Forelimb muscle (tissue), 1 donor: ENCODE measurements around the gene TRIM58. TPM values are rescaled to one million over a fixed set of nuclear protein-coding genes. Genes with fewer than 3 reads are reported as not detected.

ENCODE experiments used
- DNase-seq: peaks from one replicate; pipeline ENCODE4 v3.0.0-alpha.2; 2013; ENCODE audit warnings: low read depth
- polyA plus RNA-seq: library from polyadenylated mRNA; unstranded; fragments of 120-200 nt; gene quantifications from one replicate; pipeline ENCODE4 v1.2.1, GENCODE V29; 2013; ENCODE audit not compliant: insufficient read length

The TRIM58 gene, protein sequence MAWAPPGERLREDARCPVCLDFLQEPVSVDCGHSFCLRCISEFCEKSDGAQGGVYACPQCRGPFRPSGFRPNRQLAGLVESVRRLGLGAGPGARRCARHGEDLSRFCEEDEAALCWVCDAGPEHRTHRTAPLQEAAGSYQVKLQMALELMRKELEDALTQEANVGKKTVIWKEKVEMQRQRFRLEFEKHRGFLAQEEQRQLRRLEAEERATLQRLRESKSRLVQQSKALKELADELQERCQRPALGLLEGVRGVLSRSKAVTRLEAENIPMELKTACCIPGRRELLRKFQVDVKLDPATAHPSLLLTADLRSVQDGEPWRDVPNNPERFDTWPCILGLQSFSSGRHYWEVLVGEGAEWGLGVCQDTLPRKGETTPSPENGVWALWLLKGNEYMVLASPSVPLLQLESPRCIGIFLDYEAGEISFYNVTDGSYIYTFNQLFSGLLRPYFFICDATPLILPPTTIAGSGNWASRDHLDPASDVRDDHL
- polyA plus RNA-seq = 3.1 TPM

DNA sequence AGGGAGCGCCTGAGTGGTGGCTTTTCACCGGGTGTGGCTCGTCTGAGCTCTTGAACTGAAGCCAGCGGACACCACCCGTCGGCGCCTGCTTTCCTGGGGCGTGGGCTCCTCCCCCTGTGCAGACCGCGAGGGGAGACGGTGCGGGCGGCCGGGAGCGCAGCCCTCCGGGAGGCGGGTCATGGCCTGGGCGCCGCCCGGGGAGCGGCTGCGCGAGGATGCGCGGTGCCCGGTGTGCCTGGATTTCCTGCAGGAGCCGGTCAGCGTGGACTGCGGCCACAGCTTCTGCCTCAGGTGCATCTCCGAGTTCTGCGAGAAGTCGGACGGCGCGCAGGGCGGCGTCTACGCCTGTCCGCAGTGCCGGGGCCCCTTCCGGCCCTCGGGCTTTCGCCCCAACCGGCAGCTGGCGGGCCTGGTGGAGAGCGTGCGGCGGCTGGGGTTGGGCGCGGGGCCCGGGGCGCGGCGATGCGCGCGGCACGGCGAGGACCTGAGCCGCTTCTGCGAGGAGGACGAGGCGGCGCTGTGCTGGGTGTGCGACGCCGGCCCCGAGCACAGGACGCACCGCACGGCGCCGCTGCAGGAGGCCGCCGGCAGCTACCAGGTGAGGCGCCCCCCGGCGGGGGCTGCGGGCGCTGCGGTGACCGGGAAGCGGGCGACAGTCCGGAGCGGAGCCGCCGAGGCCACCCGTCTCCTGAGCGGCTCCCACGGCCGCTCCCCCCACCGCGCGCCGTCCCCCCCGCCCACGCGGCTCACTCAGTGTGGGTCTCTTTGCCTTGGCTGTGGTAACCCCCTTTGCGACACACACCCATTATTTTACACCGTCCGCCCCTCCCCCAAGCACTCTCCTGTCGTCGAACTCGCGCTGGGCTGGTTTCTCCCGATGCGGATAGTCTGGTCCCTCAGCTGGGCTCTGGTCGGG, at the start of gene TRIM58:
Gene TRIM58 (plus strand): TSS at position 119 of the 916 bp plus-strand sequence. CDS start 60 bp downstream, at position 179.
- no peak for DNase-seq

DNA sequence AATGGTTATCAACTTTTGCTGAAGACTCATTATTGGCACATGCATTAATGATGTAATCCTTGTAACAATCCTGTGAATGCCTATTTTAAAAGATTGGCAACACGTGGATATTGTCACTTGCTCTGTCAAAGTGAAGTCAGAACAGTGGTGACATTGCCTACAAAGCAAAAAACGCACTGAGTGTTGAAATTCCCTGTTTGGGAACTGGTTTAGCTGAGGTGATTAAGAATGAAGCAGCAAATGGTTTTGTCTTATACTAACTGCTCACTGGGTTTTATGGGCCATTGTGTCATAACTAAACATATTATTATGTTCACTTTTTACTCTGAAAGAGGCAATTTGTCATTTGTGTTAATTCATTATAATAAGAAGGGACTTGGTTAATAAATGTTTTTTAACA, 44.4 kb upstream of the TRIM58 start:
- DNase-seq = no peak

DNA sequence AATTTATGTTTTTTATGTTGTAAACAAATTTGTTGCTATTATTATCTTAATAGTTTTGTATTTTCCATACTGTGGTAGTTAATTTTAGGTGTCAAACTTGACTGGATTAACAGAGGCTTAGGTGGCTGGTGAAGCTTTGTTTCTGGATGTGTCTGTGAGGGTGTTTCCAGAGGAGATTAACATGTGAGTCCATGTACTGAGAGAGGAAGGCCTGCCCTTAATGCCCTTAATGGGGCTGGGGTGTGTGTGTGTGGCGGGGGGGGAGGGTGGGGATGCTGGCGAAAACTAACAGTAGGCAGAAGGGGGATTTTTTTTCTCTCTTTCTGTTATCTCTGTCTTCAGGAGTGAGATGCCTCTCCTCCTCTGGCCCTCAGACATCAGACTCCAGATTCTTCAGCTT, 34.9 kb upstream of the TRIM58 start:
- DNase-seq = no peak

DNA sequence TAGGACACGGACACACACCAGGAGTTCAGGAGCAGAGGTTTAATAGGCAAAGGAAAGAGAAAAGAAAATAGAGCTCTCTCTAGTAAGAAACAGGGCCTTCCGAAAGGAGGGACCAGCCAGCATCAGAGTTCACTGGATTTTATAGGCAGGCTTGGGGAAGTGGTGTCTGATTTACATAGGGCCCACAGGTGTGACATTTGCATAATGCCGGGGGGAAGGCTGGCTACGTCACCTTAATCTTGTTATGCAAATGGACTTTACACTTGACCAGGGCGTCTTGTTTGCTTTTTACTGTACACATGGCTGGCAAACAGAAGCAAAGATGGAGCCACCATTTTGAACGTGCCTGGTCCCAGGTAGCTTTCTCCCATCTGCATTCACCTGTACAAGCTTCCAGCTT, 33.0 kb upstream of the TRIM58 start, which contains the start of gene OR14A16:
Gene OR14A16 (minus strand): TSS at position 97 of the 400 bp plus-strand sequence. CDS start 8,390 bp downstream, outside the sequence.
- no peak for DNase-seq

DNA sequence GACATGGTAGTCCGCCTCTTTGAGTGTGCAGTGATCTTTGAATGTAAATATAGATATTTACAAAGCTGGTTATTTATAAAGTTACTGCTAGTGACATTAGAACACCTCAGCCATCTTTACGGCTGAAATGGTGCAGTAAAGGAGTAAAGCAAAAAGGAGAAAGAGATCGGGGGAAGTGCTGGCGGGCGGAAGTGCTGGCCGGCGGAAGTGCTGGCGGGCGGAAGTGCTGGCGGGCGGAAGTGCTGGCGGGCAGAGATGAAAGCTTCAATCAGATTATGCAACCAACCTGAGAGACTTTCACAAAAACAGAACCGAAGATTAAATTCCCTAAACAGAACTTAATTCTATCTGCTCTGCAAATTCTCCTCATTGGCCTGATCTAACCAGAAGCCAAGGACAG, 31.6 kb upstream of the TRIM58 start:
- DNase-seq = no peak

DNA sequence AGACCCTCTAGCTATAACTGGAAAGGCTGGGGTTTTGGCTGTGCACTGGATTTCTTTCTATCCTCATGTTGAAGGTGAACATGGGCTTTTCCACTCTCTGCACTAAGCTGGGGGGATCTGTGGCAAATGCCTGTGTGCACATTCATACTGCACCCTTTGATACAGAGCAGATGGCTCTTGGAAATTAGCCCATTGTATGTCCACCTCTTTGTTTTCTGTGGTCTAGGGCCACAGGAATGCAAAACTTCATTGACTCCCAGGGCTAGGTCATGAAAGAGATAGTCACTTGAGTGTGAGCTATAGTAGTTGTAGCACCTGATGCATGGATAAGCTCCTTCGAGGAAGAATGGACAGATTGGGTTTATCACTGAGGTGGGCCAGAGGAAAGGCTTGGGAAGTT, 27.3 kb upstream of the TRIM58 start:
- DNase-seq = no peak

DNA sequence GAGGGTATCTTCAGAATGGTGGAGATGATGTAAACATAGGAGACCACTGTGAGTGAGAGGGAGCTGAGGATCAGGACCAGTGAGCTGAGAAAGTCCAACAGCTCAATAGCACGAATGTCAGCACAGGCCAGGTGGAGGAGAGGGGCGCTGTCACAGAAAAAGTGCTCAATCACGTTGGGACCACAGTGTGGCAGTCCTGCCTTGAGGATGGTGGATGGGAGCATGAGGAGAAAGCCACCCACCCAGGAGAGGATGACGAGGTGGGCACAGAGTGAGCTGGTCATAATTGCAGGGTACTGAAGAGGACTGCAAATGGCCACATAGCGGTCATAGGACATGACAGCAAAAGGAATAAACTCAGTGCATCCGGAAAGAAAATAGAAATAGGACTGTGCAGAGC, 23.4 kb upstream of the TRIM58 start:
- no peak for DNase-seq

DNA sequence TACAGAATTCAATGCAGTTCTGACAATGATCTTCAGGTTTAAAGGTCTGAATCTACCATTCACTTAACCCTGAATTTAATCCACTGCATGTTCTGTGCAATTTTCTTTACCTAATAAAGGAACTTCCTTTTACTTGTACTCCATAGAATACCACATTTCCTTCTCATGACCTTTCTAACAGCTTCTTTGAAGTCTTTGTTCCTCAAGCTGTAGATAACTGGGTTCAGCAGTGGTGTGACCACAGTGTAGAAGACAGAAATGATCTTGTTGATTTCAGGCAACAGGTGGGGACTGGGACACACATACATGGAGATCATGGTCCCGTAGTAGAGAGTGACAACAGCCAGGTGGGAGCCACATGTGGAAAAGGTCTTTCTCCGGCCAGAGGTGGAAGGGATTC, 16.2 kb upstream of the TRIM58 start:
- DNase-seq = no peak

DNA sequence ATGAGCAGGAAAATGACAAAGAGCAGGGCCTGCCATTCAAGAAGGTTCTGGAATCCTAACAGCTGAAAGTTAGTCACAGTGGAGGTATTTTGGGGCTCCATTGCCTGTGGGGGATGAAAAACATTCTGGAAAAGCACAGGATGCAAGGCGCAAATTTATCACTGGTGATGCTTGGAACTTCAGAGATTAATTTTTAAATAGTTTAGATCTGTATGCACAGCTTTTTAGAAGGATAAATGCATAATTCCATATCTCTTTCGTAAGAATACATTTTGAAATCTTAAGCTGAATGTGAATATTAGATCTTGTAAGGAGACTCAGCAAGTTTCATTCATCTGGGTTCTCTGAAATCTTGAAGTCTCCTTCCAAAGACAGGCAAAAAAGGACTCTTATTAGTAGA, 15.2 kb upstream of the TRIM58 start, which contains the start of gene OR11L1:
Gene OR11L1 (minus strand): TSS at position 101 of the 400 bp plus-strand sequence. CDS start 0 bp downstream, at position 101.
- no peak for DNase-seq

DNA sequence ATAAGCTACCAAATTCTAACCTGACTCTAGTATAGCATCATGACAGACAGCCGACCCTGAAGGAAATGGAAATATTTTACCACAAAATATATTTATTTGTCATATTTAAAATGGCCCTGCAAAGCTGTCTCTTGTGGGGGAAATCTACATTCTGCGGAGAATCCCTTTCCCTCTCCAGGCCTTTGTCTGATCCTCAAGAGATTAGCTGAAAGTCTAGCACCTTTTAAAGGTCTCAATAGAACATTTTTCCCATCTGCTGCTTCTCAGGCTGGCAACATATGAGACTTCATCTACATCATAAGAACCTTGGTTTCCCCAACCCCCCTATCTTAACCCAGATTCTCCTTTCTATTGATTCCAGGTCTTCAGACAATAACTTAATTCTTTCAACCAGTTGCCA, 13.6 kb upstream of the TRIM58 start:
- DNase-seq = no peak

DNA sequence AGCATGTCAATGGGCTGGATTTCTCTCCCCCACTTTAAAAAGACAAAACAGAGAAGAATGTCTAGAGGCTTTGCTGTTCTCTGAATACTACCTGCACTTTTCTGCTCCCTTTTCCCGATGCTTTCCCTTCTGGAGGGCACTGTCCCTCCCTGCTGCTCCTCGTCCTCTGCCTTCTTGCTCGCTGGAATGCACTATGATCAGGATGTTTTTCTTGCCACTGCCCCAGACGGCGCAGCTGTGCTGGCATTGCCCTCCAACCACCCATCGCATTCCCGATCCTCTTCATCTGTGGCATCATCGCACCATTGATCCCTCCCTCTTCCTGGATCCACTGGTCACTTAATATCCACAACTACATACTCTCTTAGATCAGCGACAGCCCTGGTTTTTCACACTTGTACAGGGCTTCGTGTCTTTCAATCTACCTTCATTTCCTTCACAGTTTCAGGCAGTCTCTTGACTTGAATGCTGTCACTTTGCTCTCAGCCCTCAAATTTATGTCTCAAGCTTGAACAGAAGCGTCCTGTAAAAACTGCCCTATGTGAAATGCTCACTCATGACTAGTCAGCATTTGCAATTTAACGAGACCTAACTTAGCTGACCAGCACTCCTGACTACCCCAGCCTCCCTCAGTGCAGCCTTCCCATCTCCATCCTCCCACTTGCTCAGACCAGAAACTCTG, 11.8 kb upstream of the TRIM58 start:
- no peak for DNase-seq

DNA sequence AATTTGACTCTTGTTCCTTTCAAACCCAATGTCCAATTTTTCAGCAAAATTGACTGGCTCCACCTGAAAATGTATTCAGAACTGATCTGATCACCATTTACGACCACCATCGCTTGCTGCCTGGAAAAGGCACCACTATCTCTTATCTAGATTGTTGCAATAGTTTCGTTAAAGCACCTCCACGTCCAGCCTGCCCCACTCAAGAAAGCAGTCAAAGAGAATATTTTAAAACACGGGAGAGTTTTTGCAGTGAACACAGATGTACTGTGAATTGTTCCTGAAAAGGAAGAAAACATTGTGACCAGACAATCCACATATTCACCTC, 11.3 kb upstream of the TRIM58 start:
- DNase-seq = no peak

DNA sequence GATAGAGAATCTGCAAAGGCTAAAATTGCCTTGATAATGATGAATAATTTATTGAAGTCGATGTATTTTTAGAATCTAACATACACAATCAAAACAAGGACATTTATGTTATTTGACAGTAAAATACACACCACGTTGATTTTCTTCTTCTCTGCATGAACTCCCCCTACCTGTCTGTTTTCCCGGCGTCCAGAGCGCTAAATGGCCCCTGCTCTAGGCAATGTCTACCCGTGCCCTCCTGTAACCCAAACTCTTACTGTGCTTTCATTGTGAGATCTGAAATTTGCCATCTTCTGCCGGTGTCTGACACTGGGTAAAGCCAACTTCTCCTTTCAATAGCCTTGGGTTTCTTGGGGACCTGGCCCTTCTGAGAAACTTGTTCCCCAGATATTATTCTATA, 8.6 kb upstream of the TRIM58 start:
- DNase-seq = no peak

DNA sequence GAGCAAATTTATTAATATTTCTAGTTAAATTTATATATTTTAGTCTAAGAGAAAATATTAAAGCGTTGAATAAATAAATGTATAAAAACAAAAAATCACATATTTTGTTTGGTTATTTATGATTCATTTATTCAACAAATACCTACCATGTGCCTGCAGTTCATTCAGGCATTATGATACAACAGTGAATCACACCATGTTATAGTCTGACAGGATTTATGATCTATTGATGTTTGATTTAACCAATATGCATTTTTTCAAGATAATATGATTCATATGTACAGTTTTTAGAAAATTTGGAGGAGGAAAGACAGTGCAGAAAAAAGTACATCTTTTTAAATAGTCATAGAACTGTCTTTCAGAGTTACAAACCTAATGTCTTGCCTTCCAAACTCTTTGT, 7.4 kb upstream of the TRIM58 start:
- no peak for DNase-seq

DNA sequence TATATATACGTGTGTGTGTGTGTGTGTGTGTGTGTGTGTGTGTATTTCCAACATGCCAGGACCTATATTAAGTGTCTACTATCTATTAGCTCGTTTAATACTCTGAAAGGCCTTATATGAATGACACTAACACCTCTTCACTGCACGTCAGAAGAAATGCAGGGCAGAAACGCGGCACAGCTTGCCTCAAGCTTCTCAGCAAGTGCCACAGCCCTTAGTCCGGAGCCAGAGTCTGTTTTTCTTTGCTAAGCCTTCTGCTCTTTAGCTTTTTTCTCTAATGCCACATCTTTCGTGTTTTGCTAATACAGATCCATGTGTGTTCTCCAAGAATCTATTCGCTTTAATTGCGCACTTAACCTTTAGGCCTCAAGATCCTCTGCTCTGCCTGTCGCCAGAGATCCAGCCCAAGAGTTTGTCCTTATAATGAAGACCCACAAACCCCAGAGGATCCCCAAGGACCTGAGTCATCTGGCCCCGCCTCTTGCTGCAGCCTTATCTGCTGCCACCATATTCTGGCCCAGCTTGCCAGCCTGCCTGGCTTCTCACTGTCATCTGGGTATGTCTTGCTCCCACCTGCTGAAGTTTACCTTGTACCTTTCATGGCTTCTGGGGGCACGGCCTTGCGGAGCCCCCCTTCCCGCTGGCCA, 2.0 kb upstream of the TRIM58 start:
- no peak for DNase-seq

DNA sequence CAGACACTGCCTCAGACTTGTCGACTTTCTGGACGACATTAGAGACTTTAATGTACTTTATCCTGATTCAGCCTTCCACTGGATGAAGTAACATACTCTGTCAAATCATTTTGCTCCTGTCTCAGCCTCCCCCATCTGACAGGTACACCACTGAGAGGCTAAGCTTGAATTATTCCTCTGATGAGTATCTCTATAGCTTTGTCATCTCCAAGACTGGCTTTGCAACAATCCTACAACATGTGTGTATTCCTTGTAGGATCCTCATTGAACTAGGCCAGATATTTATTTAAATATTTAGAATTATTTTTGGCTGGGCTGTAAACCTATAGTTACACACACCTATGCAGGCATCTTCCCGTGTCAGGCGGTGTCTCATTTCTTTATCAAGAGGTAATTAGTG, 1.1 kb upstream of the TRIM58 start:
- no peak for DNase-seq

DNA sequence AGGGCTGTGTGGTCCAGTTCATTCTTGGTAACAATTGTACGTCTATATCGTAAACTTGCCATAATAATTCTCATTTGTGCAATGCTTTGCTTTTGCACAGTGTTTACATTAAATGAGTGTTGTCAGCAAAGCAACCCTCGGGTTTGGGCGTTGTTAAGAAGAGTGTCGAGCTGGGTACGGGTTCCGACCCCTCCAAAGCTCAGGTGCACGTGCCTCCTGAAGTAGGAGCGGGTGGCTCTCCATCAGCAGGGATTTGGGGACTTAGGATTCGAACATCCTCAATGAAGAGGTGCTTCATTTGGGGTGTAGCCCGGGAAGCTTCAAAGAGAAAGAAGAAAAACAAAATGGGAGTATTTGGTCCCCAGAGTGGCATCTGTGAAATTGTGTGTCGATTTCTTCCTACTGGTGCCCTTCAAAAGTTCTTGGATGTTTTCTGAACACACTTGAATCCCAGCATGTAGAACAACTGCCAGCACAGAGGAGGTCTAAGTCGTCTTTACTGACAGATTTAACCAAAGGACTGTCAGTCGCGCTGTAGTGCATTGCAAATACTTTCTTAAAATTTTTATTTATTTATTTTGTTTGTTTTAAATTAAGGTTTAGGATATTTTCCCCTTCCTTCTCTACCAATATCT, 1.1 kb downstream of the TRIM58 start:
- no peak for DNase-seq

DNA sequence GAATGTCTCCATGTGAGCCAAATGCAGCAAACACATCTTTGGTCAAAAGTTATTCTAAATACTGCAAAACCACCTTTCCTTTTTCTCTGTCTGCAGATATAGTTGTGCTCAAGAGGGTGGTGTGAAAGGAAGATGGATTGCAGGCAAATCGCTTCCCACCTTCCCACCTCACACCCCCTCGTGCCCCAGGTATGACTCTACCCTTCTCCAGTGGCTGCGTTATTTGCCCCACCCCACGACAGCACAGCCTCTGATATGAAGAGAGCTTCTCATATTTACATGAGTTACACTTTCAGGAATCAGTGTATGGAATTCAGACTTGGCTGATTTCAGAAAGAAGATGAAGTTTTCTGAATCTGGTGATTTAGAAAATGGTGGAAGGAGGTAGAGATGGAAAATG, 5.8 kb downstream of the TRIM58 start:
- DNase-seq = no peak

DNA sequence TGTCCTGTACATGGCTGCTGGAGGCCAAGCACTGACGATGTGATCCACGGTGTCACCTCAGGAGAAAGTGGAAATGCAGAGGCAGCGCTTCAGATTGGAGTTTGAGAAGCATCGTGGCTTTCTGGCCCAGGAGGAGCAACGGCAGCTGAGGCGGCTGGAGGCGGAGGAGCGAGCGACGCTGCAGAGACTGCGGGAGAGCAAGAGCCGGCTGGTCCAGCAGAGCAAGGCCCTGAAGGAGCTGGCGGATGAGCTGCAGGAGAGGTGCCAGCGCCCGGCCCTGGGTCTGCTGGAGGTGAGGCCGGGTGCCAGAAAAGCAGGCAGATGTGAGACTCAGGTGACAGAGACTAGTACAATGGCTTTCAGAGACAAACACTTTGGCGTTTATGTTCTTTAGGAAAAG, 7.7 kb downstream of the TRIM58 start:
- no peak for DNase-seq

DNA sequence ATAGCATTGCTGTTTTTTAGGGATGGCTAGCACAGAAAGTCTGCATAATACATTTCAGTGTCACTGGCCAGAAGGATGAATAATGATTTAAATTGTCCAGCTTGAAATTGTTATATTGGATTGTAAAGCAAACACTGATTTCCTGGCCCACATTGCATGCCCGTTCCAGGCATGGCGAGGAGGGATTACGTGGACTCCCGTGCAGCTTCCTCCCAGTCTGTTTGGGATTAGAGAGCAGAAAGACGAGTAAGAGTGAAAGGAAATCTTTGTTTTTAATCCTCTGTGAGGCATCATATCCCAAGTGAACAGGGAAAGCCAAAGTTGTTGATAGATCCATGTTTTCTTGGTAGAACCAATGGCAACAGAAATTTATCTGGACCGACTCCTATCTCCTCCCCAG, 8.4 kb downstream of the TRIM58 start:
- DNase-seq = no peak

DNA sequence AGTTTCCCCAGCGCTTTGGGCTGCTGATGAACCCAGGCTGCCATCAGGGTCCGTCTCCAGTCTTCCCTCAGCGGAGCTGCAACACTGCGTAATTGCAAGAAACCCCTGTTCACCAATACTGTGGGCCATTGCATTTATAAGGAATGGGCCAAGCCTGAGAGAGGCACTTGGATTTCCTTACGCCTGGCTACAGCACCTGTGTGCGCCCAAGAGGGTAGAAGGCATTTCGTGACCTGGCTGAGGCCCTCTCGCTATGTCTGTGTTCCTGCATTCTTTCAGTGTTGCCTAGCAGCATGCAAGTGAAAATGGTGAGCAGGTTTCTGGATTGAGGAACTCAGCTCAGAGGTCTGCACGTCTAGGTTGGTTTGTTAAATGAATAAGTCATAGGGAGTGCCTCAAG, 26.4 kb downstream of the TRIM58 start:
- no peak for DNase-seq
